HG02973 (cell line): ENCODE measurements around the gene SLIT3.
"Not testable (repeated sequence)": the region's sequence is repeated elsewhere in the genome, so short reads cannot be mapped to it uniquely, and the experiment has no call there.

Experiments used
- ATAC-seq: cut with Tn5 transposase; IDR thresholded peaks from one replicate; pipeline ENCODE4 v1.9.1; 2021; ENCODE audit warnings: moderate library complexity; ENCODE audit not compliant: unreplicated experiment

Gene SLIT3

DNA sequence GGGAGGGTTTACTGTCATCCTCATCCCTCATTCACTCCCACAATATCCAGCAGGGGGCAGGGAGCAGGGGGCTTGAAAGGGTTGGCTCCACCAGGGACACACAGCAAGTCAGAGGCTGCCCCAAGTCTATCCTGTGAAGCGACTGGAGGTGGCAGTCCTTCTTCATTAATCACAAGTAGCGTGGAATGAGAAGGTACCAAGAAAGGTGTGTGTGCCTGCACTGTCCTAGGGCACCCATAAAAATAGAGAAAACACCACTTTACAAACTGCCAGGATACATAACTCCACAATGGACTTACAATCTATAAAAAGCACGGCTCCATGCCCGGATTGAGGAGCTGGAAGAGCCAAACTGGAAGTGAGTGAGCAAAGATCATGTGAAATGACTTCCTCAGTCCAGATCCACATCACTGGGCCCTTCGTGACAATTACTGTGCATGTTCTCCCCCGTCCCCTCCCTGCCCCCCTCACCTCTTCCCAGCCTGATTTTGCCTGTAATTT is 183.9 kb downstream of the SLIT3 start:
- ATAC-seq, result no peak

- ATAC-seq, result no peak
These were observed 185.3 kb downstream of the SLIT3 start for GRCh38 chr5:169115461-169116124.

DNA sequence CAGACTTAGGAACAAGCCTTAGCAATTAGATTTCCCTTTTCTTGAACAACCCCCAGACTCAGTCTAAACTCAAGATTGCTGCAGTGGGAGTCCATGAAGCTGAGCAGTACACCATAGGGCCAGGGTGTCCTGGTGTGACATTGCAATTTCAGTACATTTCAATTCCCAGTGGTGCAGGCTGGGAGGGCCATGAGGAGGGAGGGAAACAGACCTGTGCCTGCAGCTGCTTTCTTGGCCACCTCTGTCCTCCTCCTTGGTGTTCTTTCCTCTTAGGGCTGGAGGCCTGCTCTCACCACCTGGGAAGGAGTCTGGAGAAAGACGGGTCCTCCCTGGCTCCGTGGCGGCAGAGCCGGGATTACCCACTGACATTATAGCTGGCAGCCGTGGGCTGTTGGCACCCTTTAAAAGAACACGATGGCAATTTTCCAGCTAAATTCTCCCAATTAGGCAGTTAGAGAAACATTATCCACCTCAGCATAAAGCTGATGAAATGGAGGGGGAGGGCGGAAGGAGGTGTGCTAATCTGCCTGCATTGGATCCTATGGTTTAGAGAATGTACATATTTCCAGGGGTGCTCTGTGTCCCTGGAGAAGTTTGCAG is 186.4 kb downstream of the SLIT3 start:
- no peak for ATAC-seq

- no peak for ATAC-seq
These were observed 188.9 kb downstream of the SLIT3 start for GRCh38 chr5:169112016-169112415.

GRCh38 chr5:169106911-169107706 is 193.8 kb downstream of the SLIT3 start:
- no peak for ATAC-seq

DNA sequence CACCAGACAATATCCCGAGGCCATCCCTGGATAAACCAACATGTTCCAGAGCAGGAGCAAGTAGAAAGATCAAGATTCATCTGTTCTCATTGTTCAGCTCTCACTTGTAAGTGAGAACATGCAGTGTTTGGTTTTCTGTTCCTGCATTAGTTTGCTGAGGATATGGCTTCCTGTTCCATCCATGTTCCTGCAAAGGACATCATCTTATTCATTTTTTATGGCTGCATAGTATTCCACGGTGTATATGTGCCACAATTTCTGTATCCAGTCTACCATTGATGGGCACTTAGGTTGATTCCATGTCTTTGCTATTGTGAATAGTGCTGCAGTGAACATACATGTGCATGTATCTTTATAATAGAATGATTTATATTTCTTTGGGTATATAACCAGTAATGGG is 195.4 kb downstream of the SLIT3 start:
- ATAC-seq, result not testable (repeated sequence)

DNA sequence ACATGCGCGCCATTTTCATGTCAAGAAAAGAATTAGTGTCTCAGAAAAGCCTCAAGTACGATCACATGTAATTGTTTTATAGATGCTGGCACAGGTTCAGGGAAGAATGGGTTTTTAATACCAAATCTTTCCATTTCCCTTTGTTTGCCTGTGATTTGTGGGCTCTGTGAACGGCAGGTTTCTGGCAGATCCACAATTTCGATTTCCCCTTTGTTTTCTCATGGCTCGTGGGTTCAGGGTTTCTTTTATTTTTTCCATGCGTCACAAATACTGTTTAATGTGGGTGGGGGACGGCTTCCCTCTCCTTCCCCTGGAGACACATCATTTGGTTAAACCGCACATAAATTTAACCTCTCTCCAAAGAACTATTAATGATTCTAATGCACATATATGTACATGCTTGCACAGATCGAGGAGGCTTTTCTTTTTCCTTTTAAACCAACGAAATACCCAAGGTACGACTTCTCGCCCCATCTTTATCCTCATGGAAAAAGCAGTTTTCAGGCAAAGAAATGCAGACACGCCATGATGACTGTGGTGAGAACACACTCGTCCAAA is 195.9 kb downstream of the SLIT3 start:
- no peak for ATAC-seq

DNA sequence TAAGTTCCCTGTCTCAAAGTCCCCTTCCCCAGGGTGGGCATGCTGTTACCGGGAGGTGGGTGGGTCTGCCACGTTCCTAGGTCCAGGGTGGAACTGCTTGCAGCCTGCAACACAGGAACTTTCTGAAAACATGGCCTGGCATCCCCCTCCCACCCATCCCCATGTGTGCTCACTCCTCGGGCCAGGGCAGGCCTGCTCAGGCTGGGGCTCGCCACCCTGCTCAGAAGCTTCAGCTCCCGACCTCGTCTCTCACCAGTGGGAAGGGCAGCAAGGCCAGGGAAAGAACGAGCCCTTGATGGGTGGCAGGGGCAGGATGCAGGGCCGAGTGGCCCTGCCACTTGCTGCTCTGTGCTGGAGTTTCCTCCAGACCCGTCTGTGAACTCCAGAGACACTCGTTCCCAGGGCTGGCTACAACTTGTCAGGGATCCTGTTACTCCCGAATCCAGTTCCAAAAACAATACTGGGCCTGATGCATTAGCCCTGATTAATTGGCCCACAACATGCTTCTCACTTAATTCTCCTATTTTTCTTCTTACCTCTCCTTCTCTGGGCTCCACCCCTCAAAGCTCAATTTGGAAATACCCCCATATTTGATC is 197.3 kb downstream of the SLIT3 start:
- ATAC-seq, result no peak

DNA sequence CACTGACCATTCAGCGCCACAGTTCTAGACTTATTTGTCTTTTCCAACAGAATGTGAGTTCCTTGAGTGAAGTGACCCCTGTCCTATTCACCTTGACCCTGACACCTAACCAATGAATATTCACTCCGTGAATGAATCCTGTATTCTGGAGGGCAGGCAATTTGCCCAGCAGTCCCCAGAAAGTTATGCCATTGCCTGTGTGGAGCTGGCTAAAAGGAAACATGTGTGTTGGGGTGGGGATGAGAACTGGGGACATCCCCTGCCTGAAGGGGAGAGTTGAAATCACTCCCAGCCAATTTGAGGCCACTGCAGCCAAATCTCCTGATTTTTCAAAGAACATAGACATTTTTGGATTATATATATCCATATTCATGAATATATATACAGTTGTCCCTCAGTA is 199.0 kb downstream of the SLIT3 start:
- ATAC-seq, result no peak

DNA sequence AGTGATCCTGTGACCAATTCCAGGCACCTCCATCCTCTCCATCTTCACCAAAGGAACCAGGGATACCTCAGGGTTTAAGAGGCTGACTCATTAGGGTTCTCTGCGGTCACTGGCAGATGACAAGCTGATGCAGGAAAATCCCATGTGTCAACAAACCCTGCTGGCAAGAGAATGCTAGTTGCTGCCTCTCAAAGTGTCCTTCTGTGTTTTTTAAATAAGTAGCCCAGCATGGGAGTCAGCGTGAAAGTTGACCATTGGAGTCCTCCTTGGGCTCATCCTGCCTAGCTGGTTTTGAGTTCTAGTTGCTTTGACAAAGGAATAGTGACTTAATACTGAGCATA is 200.2 kb downstream of the SLIT3 start:
- no peak for ATAC-seq

GRCh38 chr5:169099801-169100734 is 200.9 kb downstream of the SLIT3 start:
- no peak for ATAC-seq

GRCh38 chr5:169098331-169099121 is 202.4 kb downstream of the SLIT3 start:
- ATAC-seq, result no peak

- ATAC-seq, result no peak
These were observed 203.3 kb downstream of the SLIT3 start for GRCh38 chr5:169097374-169098326.

- no peak for ATAC-seq
These were observed 205.0 kb downstream of the SLIT3 start for GRCh38 chr5:169095976-169096375.

DNA sequence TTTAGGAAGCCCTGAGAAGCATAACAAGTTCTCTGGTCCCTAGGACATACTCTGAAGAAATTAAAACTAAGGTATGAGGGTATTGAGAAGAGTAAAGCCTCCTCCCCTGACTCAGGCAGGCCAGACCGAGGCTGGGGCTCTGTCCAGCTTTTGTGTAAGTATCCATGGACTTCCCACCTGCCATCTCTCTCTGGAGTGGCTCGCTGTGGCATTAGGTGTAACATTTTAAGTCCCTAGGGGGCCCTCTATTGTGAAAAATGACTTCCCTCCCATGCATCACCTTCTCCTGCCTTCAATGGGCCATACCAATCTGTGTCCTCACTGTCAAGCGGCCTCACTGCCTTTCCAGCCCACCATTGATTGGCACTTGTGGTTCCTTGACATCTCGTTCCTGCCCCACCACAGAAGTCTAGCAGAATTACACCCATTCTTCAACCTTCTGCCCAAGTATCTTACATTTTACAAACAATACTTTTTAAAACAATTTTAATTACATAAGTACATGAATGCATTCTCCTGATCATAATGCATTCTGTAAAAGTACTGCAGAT is 205.5 kb downstream of the SLIT3 start:
- ATAC-seq, result no peak

- ATAC-seq, result no peak
These were observed 206.1 kb downstream of the SLIT3 start for GRCh38 chr5:169094586-169095409.

- no peak for ATAC-seq
These were observed 209.5 kb downstream of the SLIT3 start for GRCh38 chr5:169091396-169091980.
